IPS-18c (cell line): ENCODE measurements around the gene GLB1L3.
"Not testable (repeated sequence)": the region's sequence is repeated elsewhere in the genome, so short reads cannot be mapped to it uniquely, and the experiment has no call there.

Experiments used
- H3K4me3 ChIP-seq: 2 replicates; pipeline ENCODE4 v1.7.0; 2013; ENCODE audit warnings: low read depth, mild to moderate bottlenecking, low read length, moderate library complexity; ENCODE audit not compliant: insufficient read depth
- H3K9me3 ChIP-seq: one replicate; pipeline ENCODE4 v1.6.1; 2013; ENCODE audit warnings: mild to moderate bottlenecking, low read length, moderate library complexity; ENCODE audit not compliant: control insufficient read depth, insufficient read depth

GLB1L3 gene

GRCh38 chr11:134288486-134288885 is 12.3 kb downstream of the GLB1L3 start:
- no peak overlapping the region for H3K4me3 ChIP-seq
- H3K9me3 ChIP-seq = no peaks in the 10 kb centered on the region

DNA sequence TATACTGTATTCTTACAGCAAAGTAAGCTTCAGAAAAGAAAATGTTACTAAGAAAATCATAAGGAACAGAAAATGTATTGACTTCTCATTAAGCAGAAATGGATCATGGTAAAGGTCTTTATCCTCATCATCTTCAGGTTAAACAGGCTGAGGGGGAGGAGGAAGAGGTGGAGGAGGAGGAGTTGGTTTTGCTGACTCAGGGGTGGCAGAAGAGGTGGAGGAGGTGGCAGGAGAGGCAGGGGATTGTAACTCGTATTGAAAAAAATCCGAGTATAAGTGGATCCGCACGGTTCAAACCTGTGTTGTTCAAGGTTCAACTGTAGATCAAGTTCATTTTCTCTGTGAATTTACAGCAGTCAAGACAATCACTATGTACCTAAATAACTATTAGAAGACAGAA is 13.0 kb downstream of the GLB1L3 start:
- H3K9me3 ChIP-seq = no peaks in the 10 kb centered on the region
- H3K4me3 ChIP-seq = no peak overlapping the region

DNA sequence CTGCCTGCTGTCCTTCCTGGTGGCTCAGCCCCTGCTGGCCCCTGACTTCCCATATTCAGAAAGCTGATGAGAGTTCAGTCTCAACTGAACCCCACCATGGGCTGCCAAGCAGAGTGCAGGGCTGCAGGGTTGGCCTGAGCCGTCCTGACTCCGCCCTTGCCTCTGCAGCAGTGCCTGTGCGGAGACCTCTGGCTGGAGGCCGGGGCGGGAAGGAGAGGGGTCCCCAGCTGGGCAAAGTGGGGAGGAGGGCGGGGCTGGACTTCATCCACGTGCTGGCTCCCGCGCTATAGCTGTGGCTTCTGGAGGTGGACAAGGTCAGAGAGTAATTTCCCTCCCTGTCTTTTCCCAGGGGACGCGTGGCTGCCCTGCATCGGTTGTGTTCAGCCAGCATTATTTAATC is 13.6 kb downstream of the GLB1L3 start:
- no peak overlapping the region for H3K4me3 ChIP-seq
- no peaks in the 10 kb centered on the region for H3K9me3 ChIP-seq

- H3K9me3 ChIP-seq = no peaks in the 10 kb centered on the region
These were observed 14.5 kb downstream of the GLB1L3 start for GRCh38 chr11:134290646-134291045.

DNA sequence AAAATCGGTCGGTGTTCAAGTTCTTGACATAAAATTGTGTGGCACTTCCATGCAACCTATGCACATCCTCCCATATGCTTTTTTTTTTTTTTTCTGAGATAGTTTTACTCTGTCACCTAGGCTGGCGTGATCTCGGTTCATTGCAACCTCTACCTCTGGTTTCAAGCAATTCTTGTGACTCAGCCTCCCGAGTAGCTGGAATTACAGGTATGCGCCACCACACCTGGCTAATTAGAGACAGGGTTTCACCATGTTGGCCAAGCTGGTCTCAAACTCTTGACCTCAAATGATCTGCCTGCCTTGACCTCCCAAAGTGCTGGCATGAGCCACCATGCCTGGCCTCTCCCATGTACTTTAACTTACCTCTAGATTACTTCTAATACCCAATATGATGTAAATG is 15.0 kb downstream of the GLB1L3 start:
- Histone ChIP-seq H3K4me3 (no peak overlapping the region), H3K9me3 (no peaks in the 10 kb centered on the region)

More at GRCh38 chr11:134290646-134291045, 14.5 kb downstream of the GLB1L3 start:
- no peak overlapping the region for H3K4me3 ChIP-seq

DNA sequence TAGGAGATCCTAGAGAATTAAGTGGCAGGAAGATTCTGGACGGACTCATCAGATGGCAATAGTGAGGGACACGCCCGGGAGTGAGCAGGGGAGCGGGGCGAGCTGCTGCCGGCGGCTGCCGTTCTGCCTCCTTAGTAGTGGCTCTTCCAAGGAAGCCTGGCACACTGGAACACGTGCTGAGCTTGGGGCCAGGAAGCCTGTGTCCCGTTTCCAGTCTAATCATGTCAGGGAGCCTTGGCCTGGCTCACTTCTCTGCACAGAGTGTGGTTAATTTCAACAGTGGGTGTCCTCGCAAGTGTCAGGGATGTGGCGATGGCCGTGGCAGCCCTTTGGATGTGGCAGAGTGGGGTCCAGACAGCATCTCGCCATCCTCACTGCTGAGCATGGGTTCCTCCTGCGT is 16.5 kb downstream of the GLB1L3 start:
- no peak overlapping the region for H3K4me3 ChIP-seq
- no peaks in the 10 kb centered on the region for H3K9me3 ChIP-seq

GRCh38 chr11:134293119-134294113 is 17.2 kb downstream of the GLB1L3 start:
- Histone ChIP-seq H3K9me3 (no peaks in the 10 kb centered on the region), H3K4me3 (no peak overlapping the region)

DNA sequence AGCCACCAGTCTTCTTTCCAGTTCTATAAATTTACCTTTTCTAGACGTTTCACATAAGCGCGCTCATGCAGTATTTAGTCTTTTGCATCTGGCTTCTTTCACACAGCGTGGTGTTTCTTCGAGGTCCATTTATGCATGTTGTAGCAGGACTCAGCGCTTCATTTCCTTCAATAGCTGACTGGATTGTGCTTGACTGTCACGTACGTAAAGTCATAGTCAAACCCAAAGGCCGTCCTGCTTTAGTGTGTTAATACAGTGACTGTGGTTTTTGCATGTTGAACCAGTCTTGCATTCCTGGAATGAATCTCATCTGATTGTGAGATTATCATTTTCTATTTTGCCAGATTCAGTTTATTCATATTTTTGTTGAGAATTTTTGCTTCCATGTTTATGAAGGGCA is 18.5 kb downstream of the GLB1L3 start:
- no peak overlapping the region for H3K4me3 ChIP-seq
- no peaks in the 10 kb centered on the region for H3K9me3 ChIP-seq

DNA sequence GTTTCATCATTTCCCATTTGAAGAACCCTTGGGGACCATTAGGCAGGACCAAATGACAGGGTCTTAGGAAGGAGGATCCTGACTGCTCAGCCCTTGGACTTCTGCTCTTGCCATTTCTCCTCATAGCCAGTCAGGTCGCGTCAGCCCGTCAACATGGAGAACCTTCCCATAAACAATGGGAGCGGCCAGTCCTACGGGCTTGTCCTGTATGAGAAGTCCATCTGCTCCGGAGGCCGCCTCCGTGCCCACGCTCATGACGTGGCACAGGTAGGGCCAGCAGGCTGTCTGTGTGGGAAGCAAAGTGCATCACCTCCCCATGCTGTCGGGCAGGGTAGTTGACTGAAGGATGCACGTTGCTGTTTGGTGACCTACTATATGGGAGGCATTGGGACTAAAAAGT is 36.0 kb downstream of the GLB1L3 start:
- H3K4me3 ChIP-seq = no peak overlapping the region
- H3K9me3 ChIP-seq = peaks cover 5% of the 10 kb centered on the region

DNA sequence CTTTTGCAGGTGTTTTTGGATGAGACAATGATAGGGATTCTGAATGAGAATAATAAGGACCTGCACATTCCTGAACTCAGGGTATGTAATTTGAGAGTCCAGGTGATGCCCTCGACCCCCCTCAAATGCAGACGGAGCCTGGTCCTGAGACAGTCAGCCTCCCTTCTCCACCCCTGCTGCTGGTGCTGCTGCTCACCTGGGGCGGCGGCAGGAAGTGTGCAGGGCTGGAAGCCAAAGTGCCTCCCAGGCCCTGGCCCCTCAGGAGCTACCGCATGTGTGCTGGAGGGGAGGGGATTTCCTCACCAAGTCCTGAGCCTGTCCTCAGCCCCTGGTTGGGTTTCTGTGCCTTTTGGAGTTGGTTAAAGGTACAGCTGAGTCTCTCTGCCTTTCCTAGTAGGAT is 36.6 kb downstream of the GLB1L3 start:
- Histone ChIP-seq H3K4me3 (no peak overlapping the region), H3K9me3 (peaks cover 5% of the 10 kb centered on the region)

- H3K4me3 ChIP-seq = no peak overlapping the region
- H3K9me3 ChIP-seq = peaks cover 3% of the 10 kb centered on the region
These were observed 37.2 kb downstream of the GLB1L3 start for GRCh38 chr11:134313379-134313778.

DNA sequence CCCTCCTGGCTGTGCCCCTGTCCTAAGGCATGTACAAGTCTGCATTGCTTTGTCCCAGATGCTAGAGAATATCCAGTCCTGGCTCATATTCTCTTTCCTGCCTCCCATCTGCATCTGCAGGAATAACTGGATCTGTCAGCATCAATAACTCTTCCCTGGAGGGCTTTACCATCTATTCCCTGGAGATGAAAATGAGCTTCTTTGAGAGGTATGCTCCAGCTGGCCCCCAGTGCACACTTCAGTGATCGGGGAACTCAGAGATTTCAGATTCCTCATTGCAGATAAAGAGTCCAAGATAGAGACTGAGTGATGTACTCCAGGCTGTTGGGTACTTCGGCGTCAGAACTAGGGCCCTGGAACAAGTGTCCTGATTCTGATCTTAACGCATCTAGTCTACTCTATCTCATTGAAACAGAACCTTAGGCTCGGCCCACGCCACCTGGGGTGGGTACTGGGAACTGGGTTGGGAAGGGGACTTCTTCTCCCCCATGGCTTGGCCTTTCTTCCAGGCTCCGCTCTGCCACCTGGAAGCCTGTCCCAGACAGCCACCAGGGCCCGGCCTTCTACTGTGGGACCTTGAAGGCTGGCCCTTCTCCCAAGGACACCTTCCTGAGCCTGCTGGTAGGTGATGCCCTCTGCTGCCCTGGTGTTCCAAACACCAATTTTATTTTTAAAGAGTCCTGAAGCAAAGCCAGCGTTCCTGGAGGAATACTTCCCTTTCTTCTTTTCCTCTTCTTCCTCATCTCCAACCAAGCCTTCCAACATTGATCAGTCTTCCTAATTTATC is 37.8 kb downstream of the GLB1L3 start:
- peaks cover 3% of the 10 kb centered on the region for H3K9me3 ChIP-seq
- H3K4me3 ChIP-seq = no peak overlapping the region

DNA sequence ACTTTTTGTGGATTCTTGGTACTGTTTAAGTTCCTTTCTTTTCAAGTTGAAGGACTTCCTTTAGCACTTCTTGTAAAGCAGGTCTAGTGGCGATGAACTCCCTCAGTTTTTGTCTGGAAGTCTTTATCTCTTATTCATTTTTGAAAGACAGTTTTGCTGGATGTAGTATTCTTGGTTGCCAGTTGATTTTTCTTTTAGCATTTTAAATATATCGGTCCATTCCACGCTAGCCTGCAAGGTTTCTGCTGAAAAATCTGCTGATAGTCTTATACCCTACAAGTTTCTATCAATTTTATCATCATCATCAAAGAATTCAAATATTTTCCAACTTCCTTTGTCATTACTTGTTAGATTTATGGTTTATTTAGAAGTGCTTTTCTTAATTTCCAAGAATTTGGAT is 40.9 kb downstream of the GLB1L3 start:
- Histone ChIP-seq H3K4me3 (no peak overlapping the region), H3K9me3 (peaks cover 3% of the 10 kb centered on the region)

DNA sequence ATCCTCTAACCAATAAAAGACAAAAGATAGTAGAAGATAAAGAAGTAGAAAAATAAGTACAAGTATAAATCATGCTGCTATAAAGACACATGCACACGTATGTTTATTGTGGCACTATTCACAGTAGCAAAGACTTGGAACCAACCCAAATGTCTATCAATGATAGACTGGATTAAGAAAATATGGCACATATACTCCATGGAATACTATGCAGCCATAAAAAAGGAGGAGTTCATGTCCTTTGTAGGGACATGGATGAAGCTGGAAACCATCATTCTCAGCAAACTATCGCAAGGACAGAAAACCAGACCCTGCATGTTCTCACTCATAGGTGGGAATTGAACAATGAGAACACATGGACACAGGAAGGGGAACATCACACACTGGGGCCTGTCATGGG is 45.2 kb downstream of the GLB1L3 start:
- not testable (repeated sequence) for H3K4me3 ChIP-seq, H3K9me3 ChIP-seq

- Histone ChIP-seq H3K9me3 (no peaks in the 10 kb centered on the region), H3K4me3 (no peak overlapping the region)
These were observed 46.4 kb downstream of the GLB1L3 start for GRCh38 chr11:134322553-134322952.

DNA sequence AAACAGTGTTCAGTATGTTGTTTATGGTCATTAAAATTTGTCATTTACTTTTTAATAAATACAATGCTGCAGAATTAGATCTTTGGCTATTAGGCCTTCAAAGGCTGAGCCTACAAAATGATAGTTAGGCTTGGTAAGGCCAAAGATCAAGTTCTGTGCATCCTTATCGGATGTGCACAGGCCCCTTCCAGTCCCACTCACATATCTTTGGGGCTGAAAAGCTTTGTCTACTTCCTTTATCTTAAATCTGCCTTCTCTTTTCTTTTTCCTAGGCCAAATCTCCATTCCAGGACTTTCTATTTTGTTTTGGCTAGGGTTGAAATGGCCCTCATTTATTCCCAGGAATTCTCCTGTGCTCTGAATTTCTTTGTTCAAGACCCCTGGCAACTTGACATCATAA is 52.3 kb downstream of the GLB1L3 start:
- no peaks in the 10 kb centered on the region for H3K9me3 ChIP-seq
- H3K4me3 ChIP-seq = no peak overlapping the region

DNA sequence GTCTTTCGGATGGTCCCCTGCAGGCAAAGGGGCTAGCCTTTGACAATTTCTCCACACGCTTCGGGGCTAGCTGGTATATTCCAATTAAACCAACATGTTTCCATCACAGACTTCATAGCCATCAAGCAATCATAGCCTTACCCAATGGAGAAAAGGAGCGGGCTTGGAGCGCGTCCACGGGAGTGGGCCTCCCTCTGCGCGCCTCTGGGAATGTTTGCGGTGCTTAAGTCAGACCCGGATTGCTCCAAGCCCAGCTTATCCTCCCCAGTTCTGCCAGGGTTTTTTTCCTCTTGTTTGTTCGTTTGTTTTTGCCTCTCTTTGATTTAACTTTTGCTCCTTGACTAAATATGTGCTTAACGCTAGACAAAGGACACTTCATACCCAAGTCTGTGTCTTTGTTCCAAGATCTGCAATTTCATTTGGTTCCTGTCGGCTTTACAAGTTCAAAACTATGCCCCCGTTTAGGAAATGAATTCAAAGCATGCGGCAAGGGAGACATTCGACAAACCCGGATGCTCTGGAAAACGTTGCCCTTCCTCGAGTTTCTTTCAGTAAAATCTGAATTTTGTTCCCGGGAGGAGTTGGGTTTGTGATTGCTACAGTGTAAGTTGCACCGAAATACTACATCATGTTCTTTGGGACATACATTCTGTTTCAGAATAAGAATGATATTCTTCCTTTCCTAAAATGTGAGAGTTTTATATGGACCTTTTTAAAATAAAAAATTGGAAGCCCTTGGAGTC is 54.6 kb downstream of the GLB1L3 start:
- Histone ChIP-seq H3K9me3 (no peaks in the 10 kb centered on the region), H3K4me3 (peak overlapping the region; percentile 4)
